GM21786 (cell line): Measurements from ENCODE around the gene PARD3B.

Source experiments
- ATAC-seq: cut with Tn5 transposase; IDR thresholded peaks from one replicate; pipeline ENCODE4 v1.9.1; 2021; ENCODE audit not compliant: unreplicated experiment

PARD3B gene

GRCh38 chr2:204885747-204886146 lies 340.5 kb downstream of the PARD3B start:
- no peak for ATAC-seq

GRCh38 chr2:204886713-204887112 lies 341.4 kb downstream of the PARD3B start:
- no peak for ATAC-seq

- ATAC-seq, result no peak
Observed at GRCh38 chr2:204888222-204888621, 342.9 kb downstream of the PARD3B start.

- ATAC-seq, result no peak
Observed at GRCh38 chr2:204890680-204891079, 345.4 kb downstream of the PARD3B start.

GRCh38 chr2:204891739-204892138 lies 346.5 kb downstream of the PARD3B start:
- no peak for ATAC-seq

- no peak for ATAC-seq
Observed at GRCh38 chr2:204892506-204893255, 347.4 kb downstream of the PARD3B start.

- ATAC-seq, result peak; percentile 51
Observed at GRCh38 chr2:204896146-204896545, 350.9 kb downstream of the PARD3B start.

GRCh38 chr2:204897561-204897960 lies 352.3 kb downstream of the PARD3B start:
- ATAC-seq, result no peak

- no peak for ATAC-seq
Observed at GRCh38 chr2:204898928-204899640, 353.8 kb downstream of the PARD3B start.

- no peak for ATAC-seq
Observed at GRCh38 chr2:204899983-204900382, 354.7 kb downstream of the PARD3B start.

- no peak for ATAC-seq
Observed at GRCh38 chr2:204900487-204900886, 355.2 kb downstream of the PARD3B start.

- ATAC-seq, result no peak
Observed at GRCh38 chr2:204900910-204901309, 355.6 kb downstream of the PARD3B start.

- ATAC-seq, result no peak
Observed at GRCh38 chr2:204901591-204901990, 356.3 kb downstream of the PARD3B start.

GRCh38 chr2:204909791-204910190 lies 364.5 kb downstream of the PARD3B start:
- ATAC-seq, result no peak

GRCh38 chr2:204913312-204913711 lies 368.0 kb downstream of the PARD3B start:
- no peak for ATAC-seq

- no peak for ATAC-seq
Observed at GRCh38 chr2:204913854-204914464, 368.7 kb downstream of the PARD3B start.

- ATAC-seq, result no peak
Observed at GRCh38 chr2:204914708-204915107, 369.4 kb downstream of the PARD3B start.

GRCh38 chr2:204917089-204917701 lies 371.9 kb downstream of the PARD3B start:
- ATAC-seq, result no peak

- ATAC-seq, result no peak
Observed at GRCh38 chr2:204920776-204921175, 375.5 kb downstream of the PARD3B start.

GRCh38 chr2:204923957-204924356 lies 378.7 kb downstream of the PARD3B start:
- ATAC-seq, result no peak

GRCh38 chr2:204931562-204931961 lies 386.3 kb downstream of the PARD3B start:
- no peak for ATAC-seq
